Amygdala (tissue), 56 donors: ENCODE data around the gene ARAP2.

Experiments
- DNase-seq, 56 donors: peaks; one replicate each; lab custom pipeline; 2025; lab: John Stamatoyannopoulos, UW

The ARAP2 gene

DNA sequence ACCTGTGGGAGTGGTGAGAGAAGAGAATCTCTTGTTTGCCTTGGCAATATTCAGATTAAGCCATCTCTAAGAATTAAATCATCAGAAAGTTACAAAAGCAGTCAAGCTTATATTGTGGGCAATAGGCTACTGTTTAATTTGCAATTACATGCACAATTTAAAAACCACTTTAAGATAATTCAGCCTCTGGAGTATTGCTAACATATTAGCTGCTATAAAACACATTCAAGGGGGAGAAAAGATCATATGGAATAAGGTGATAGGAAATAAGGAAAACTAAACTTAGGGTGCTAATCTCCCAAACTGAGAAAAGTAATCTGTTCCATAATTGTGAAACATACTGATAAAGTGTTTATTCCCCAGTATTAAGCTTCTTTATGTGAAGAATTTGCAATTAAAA is 103.9 kb downstream of the ARAP2 start:
- DNase-seq = no peak

GRCh38 chr4:36138220-36138619 is 106.1 kb downstream of the ARAP2 start:
- DNase-seq = no peak

GRCh38 chr4:36137336-36137735 is 107.0 kb downstream of the ARAP2 start:
- DNase-seq = no peak

DNA sequence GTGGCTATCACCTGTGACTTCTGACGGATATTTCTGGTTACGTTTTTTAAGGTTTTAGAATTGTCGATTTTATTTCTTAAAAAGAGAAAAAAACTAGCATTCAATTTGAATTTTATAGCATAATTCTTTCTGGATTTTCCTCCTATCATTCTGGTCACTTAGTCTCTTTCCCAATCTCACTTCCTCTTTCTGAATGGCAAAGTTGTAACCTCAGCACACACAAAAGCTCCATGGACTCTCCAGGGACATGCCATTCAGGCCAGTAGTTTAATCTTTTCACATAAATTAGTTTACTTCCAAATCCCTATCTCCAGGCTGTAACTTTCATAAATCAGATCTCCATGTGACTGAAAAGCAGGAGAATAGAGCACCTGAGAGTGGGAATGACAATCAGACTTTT is 110.7 kb downstream of the ARAP2 start:
- DNase-seq = no peak

DNA sequence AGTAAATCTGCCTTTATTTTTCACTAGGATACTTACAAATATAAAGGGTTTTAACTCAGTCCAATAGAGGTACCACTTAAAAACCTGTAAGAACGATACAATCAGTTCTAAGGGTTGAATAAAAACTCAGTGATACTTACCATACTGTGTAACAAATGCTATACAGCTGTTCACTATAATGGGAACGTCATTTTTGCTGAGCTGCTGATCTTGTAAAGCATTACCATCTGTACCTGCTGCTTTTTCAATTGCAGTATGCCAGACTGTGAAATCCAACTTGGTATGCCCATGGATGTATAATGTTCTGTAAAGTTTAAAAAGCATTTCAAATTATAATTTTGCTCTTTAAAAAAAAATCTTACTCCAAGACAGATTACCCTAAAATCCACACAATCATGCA is 111.2 kb downstream of the ARAP2 start:
- no peak for DNase-seq

GRCh38 chr4:36130641-36131040 is 113.7 kb downstream of the ARAP2 start:
- DNase-seq = no peak

DNA sequence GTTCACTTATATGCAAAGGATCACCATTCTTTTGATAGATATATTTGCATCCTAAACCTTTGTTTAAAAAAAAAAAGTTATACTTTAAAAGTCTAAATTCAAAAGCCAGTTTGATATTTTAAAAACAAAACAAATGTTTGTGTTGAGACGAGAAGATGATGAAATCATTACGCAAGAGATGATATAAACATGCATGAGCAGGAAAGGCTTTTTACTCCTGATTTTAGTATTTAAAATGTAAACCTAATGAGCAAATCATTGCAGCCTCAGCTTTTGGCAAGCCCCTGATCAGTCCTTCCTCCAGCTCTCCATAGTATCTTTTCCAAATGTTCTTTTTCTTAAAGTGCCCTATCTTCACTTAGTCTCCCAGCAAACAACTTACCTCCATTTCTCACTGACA is 115.6 kb downstream of the ARAP2 start:
- no peak for DNase-seq

GRCh38 chr4:36123906-36124305 is 120.4 kb downstream of the ARAP2 start:
- no peak for DNase-seq

DNA sequence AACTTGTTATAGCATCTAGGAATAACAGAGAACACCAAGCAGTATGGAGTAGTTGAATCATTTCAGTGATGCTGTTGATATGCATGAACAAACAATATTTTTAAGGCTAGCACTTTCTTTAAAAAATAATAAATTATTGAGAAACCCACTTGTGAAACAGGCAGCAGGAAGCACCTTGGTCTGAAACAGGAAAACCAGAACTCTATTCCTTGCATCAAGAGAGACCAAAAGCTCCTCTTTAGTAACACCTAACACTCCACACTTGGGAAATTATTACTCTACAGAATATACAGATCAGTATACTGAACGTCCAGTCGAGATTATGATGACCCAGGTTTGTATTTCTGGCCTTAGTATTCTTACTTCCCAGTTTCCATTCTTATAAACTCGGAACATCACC is 129.0 kb downstream of the ARAP2 start:
- no peak for DNase-seq

DNA sequence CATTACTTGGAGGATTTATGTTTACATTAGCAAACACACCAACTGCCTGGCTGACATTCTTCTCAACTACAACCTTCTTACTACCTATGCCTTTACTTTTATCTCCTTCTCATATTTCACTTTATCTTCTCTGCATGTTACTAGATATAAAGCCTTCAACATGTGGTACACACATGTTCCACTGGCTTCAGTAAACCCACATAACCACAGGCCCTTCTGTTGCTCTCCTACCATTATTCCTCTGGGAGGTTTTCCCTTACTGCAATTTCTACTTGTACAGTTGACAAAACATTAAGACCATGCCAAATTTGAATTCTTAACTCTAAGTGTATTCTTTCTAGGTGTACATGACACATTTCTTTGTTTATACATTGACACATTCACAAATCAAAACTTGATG is 133.1 kb downstream of the ARAP2 start:
- DNase-seq = no peak

GRCh38 chr4:36099509-36099908 is 144.8 kb downstream of the ARAP2 start:
- DNase-seq = no peak

DNA sequence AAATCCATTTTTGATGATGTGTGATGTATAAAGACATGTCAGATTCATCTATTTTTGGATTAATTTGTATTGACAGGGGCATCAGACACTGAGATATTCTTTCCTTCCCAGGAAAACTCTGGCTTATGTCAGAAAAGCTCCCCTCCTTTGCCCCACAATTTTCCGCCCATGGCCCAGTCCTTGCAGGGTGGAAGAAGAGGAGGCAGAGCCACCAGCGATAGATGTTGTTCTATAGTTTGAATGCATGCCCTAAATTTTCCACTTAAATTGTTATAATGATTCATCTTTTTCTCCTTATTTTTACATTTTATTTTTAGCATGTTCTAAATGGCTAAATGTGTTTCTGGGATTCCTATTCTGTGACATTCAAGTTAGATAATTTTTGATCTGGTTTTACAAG is 149.3 kb downstream of the ARAP2 start:
- no peak for DNase-seq

DNA sequence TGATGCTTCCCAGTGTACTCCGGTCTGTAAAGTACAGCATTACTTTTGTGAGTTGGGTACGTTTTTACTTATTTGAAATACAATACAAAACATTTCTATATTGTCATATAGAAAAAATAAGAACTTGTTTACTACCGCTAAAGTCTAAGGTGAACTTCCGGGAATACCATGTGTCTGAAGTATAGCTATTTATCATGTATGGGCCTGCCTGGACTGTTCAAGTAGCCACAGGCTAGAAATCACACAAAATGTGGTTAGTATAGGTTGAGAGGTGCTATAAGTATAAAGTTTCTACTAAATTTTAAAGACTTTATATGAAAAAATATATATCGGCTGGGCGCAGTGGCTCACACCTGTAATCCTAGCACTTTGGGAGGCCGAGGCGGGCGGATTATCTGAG is 152.3 kb downstream of the ARAP2 start:
- DNase-seq = no peak

DNA sequence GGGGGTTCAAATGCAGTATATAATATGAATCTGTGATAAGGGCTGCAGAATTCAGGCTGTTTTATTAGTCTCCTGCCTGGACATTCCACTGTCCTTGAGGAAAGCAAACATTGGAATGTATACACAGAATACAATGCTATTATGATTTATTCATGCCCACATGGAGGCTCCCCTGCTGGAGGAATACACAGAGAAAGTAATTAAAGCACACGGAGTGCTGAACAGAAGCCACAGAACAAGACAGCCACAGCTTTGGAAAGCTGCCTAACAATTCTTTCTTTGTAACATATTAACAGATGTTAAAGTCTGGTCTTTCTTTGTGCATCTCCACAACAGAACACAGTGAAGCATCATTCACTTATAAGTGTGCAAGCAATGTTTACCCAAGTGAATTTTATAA is 155.8 kb downstream of the ARAP2 start:
- peak in 6 of 56 donors; percentile 2 to 42 (median 16) for DNase-seq

- DNase-seq = no peak
Observed at GRCh38 chr4:36086261-36086786, 158.0 kb downstream of the ARAP2 start.

DNA sequence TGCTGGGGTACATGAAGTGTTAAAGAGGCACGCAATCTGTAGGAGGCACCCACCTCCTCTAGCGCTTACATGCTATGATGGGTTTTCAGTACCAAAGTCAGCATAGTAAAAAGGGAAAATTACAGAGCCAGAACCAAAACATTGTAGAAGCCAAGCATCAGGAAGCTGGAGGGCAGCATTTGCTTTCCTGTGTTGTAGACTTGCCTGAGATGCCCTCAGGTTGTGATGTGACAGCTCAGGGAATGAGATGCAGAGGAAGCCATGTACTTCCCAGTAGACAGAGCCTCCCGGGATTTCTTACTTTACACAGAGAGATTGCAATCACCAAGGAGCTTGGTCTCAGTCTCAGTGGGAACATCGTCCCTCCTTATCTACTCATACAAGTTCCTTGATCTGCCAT is 161.5 kb downstream of the ARAP2 start:
- no peak for DNase-seq

DNA sequence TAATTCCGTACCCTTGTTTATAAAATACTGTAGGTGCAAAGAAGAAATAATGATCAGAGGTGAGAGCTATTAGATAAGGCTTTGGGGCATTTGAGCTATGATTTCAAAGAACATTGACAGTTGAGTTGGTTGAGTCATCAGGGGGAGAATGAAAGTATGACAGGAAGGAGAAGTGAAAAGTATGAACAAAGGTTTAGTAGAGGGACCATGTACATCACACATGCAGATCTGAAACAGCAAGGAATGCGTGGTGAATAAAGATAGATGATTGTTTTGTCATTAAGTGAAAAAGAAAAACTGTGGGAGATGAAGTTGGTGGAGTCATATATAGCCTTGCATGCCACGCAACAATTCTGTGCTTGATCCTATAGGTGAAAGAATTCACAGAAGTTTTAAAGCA is 163.1 kb downstream of the ARAP2 start:
- no peak for DNase-seq

- no peak for DNase-seq
Observed at GRCh38 chr4:36079666-36080065, 164.6 kb downstream of the ARAP2 start.

- no peak for DNase-seq
Observed at GRCh38 chr4:36078319-36078718, 166.0 kb downstream of the ARAP2 start.

DNA sequence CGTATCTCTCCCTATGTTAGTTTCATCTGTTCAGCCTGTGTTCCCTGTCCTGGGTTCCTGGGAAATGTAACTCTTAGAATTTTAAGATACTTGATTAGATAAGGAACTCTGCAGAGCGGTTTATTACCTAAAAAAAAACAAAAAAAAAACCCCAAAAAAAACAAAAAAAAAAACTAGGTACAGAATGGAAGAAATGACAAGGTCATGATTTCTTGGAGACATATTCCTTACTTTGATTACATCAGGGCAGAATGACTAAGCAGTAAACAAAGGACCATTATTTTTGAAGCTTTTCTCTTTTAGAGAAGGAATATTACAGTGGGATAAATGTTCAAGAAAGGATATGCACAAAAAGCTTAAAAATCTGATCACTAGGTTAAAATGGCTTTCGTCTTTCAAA is 171.8 kb downstream of the ARAP2 start:
- DNase-seq = no peak

GRCh38 chr4:36067116-36067515 is 177.2 kb downstream of the ARAP2 start:
- no peak for DNase-seq

- DNase-seq = peak in 1 of 56 donors; percentile 12
Observed at GRCh38 chr4:36065274-36065871, 178.9 kb downstream of the ARAP2 start.

DNA sequence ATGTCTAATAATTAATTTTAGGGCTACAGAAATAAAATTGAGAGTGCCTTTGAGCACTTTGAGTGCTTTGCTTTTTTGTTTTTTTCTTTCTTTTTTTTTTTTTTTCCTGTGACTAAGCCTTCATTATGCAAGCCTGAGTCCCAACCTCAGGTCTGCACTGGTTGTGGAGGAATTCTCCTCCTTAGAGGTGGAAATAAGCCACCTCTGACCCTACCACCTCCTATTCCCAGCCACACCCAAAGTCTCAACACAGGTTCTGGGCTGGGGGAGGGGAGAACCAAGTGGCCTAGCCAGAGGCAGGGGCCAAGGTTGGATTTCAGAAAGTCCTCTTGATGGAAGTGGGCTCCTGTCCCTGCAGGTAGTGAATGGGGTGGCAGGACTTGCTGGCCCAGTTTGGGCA is 180.2 kb downstream of the ARAP2 start:
- DNase-seq = no peak
